ENCODE data around the gene ZKSCAN7.
"Not testable (repeated sequence)": the region's sequence is repeated elsewhere in the genome, so short reads cannot be mapped to it uniquely, and the experiment has no call there.

Gene ZKSCAN7

GRCh38 chr3:44579749-44580148 lies 24.8 kb downstream of the ZKSCAN7 start:
- H3K4me3 Mint-ChIP-seq; H3K27ac Mint-ChIP-seq; H3K27me3 Mint-ChIP-seq (ENCODE audit: low read depth); H3K9me3 Mint-ChIP-seq: not testable (repeated sequence)
- peaks cover 14% of the 10 kb centered on the region for H3K4me1 Mint-ChIP-seq
- peaks cover 70% of the 10 kb centered on the region for H3K36me3 Mint-ChIP-seq (ENCODE audit: low read depth)

- not testable (repeated sequence) for H3K4me3 Mint-ChIP-seq; H3K27me3 Mint-ChIP-seq (ENCODE audit: low read depth); H3K9me3 Mint-ChIP-seq; H3K27ac Mint-ChIP-seq
- H3K36me3 Mint-ChIP-seq (ENCODE audit: low read depth) = peaks cover 76% of the 10 kb centered on the region
- peaks cover 23% of the 10 kb centered on the region for H3K4me1 Mint-ChIP-seq
These were observed 26.0 kb downstream of the ZKSCAN7 start for GRCh38 chr3:44580971-44581370.

- Mint-ChIP-seq H3K4me3 (peak within 1 kb of the TSS; percentile 87 to 94 (median 93)), H3K4me1 (peaks cover 18% of the 10 kb centered on the region), H3K27ac (peak within 1 kb of the TSS; percentile 92 to 98 (median 98)), H3K36me3 (ENCODE audit: low read depth) (peaks cover 79% of the 10 kb centered on the region), H3K9me3 (peaks cover 28% of the 10 kb centered on the region), H3K27me3 (ENCODE audit: low read depth) (peaks cover 3% of the 10 kb centered on the region)
- TF ChIP-seq CTCF (IDR thresholded peaks at IDR 0.05; ENCODE audit: unreplicated experiment in 3 of 3) = no peak
These were observed 29.9 kb downstream of the ZKSCAN7 start, which contains the start of gene ZNF660 for GRCh38 chr3:44584646-44585501. Gene ZNF660, plus strand, starts transcription at chr3:44584964. Its CDS starts 9,230 bp downstream, at chr3:44594194.

GRCh38 chr3:44596621-44597020 lies 41.6 kb downstream of the ZKSCAN7 start:
- peaks cover 85% of the 10 kb centered on the region for H3K9me3 Mint-ChIP-seq
- no peak for TF ChIP-seq CTCF (IDR thresholded peaks at IDR 0.05; ENCODE audit: unreplicated experiment in 3 of 3)
- no peak overlapping the region for H3K27ac Mint-ChIP-seq
- H3K27me3 Mint-ChIP-seq (ENCODE audit: low read depth) = no peaks in the 10 kb centered on the region
- peaks cover 98% of the 10 kb centered on the region for H3K36me3 Mint-ChIP-seq (ENCODE audit: low read depth)
- H3K4me3 Mint-ChIP-seq = no peak overlapping the region
- no peaks in the 10 kb centered on the region for H3K4me1 Mint-ChIP-seq

- no peaks in the 10 kb centered on the region for H3K27me3 Mint-ChIP-seq (ENCODE audit: low read depth)
- no peak for TF ChIP-seq CTCF (IDR thresholded peaks at IDR 0.05; ENCODE audit: unreplicated experiment in 3 of 3)
- peaks cover 95% of the 10 kb centered on the region for H3K36me3 Mint-ChIP-seq (ENCODE audit: low read depth)
- no peak overlapping the region for H3K4me3 Mint-ChIP-seq
- H3K27ac Mint-ChIP-seq = no peak overlapping the region
- H3K9me3 Mint-ChIP-seq = peaks cover 84% of the 10 kb centered on the region
- H3K4me1 Mint-ChIP-seq = no peaks in the 10 kb centered on the region
These were observed 46.8 kb downstream of the ZKSCAN7 start for GRCh38 chr3:44601749-44602148.

GRCh38 chr3:44612678-44613077 lies 57.7 kb downstream of the ZKSCAN7 start:
- peaks cover 84% of the 10 kb centered on the region for H3K36me3 Mint-ChIP-seq (ENCODE audit: low read depth)
- H3K4me1 Mint-ChIP-seq = no peaks in the 10 kb centered on the region
- H3K27ac Mint-ChIP-seq = no peak overlapping the region
- no peak for TF ChIP-seq CTCF (IDR thresholded peaks at IDR 0.05; ENCODE audit: unreplicated experiment in 3 of 3)
- H3K4me3 Mint-ChIP-seq = no peak overlapping the region
- H3K27me3 Mint-ChIP-seq (ENCODE audit: low read depth) = no peaks in the 10 kb centered on the region
- peaks cover 52% of the 10 kb centered on the region for H3K9me3 Mint-ChIP-seq
